ENCODE measurements around the gene MALAT1.
A peak's percentile ranks its signal among the peaks of the same experiment; 100 is the strongest.

The MALAT1 gene

GRCh38 chr11:65473278-65473860 lies 25.5 kb upstream of the MALAT1 start:
- no peaks in the 10 kb centered on the region for H3K9me3 Mint-ChIP-seq (ENCODE audit: low read depth)
- H3K4me1 Mint-ChIP-seq (ENCODE audit: low read depth): peaks cover 40% of the 10 kb centered on the region
- no peak overlapping the region for H3K4me3 Mint-ChIP-seq
- peak overlapping the region; percentile 99 for H3K27ac Mint-ChIP-seq
- peaks cover 3% of the 10 kb centered on the region for H3K36me3 Mint-ChIP-seq
- H3K27me3 Mint-ChIP-seq: no peaks in the 10 kb centered on the region

- peak overlapping the region; percentile 73 for H3K27ac Mint-ChIP-seq
- no peaks in the 10 kb centered on the region for H3K27me3 Mint-ChIP-seq
- H3K36me3 Mint-ChIP-seq: peaks cover 3% of the 10 kb centered on the region
- no peaks in the 10 kb centered on the region for H3K9me3 Mint-ChIP-seq (ENCODE audit: low read depth)
- peak overlapping the region; percentile 42 for H3K4me3 Mint-ChIP-seq
- peaks cover 39% of the 10 kb centered on the region for H3K4me1 Mint-ChIP-seq (ENCODE audit: low read depth)
Observed at GRCh38 chr11:65474864-65475263, 24.0 kb upstream of the MALAT1 start.

DNA sequence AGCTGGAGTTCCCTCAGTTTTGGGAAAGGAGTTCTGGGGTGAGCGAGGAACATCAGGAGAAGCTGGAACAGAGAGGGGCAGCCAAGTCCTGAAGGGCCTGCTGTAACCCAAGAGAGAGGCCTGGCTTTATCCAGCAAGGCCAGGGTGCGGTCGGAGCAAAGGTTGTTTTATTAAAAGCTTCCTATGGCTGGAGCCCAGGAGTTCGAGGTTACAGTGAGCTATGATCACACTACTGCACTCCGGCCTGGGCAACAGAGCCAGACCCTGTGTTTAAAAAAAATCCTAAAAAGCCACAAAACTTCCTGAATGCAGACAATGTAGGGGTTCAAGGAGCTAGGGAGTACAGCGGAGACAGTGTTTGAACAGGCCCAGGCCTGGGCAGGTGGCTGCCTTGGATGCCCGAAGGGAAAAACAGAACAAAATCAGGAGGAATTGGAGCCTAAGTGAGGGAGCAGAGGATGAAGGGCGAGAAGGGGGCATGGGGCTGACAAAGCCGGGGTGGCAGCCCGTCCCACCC lies 22.2 kb upstream of the MALAT1 start:
- Mint-ChIP-seq H3K27me3 (no peaks in the 10 kb centered on the region), H3K4me3 (peak overlapping the region; percentile 93), H3K36me3 (peaks cover 3% of the 10 kb centered on the region), H3K4me1 (ENCODE audit: low read depth) (peaks cover 25% of the 10 kb centered on the region), H3K9me3 (ENCODE audit: low read depth) (no peaks in the 10 kb centered on the region), H3K27ac (peak overlapping the region; percentile 97)

DNA sequence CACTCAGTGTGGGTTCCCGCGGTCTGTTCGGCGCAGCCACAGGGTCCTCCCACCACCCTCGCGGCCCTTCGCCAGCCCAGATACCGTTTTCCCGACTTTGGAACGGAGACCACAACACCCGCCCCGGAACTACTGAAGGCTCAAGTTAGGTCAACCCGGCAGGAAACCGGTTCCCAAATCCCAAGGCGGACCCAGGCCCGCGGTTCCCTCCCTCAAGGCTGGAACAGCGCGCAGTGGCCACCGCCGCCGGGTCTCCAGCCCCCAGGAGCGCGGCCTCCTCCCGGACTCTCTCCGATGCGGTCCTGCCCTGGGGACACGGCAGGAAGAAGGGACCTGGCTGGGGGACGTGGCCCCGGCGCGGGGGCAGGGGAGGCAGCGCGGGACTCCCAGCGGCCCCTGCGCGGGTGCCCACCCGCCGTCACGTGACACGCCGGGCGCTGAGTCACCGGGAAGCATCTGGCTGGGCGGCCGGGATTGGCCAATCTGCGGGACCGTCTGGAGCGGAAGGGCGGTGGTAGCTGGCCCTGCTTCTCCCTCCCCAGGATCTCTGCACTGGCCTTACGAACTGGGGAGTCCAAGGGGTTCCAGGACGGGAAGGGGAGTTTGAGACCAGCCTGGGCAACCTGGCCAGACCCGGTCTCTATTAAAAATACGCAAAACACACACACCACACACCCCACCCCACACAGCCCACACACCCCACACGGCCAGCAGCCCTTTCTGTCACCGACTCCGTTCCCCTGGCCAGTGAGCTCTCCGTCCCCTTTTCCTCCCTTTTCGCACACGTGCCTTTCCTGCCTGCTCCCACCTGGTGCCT lies 21.5 kb upstream of the MALAT1 start:
- Mint-ChIP-seq H3K36me3 (peaks cover 3% of the 10 kb centered on the region), H3K4me1 (ENCODE audit: low read depth) (peaks cover 19% of the 10 kb centered on the region), H3K27ac (peak overlapping the region; percentile 100), H3K4me3 (peak overlapping the region; percentile 93), H3K9me3 (ENCODE audit: low read depth) (no peaks in the 10 kb centered on the region), H3K27me3 (no peaks in the 10 kb centered on the region)

GRCh38 chr11:65478388-65479183 lies 20.3 kb upstream of the MALAT1 start:
- no peaks in the 10 kb centered on the region for H3K9me3 Mint-ChIP-seq (ENCODE audit: low read depth)
- H3K36me3 Mint-ChIP-seq: peaks cover 3% of the 10 kb centered on the region
- H3K4me3 Mint-ChIP-seq: no peak overlapping the region
- no peaks in the 10 kb centered on the region for H3K27me3 Mint-ChIP-seq
- peaks cover 15% of the 10 kb centered on the region for H3K4me1 Mint-ChIP-seq (ENCODE audit: low read depth)
- peak overlapping the region; percentile 46 for H3K27ac Mint-ChIP-seq

GRCh38 chr11:65479184-65480145 lies 19.4 kb upstream of the MALAT1 start:
- Mint-ChIP-seq H3K27me3 (no peaks in the 10 kb centered on the region), H3K9me3 (ENCODE audit: low read depth) (no peaks in the 10 kb centered on the region), H3K4me3 (peak overlapping the region; percentile 30), H3K4me1 (ENCODE audit: low read depth) (peaks cover 15% of the 10 kb centered on the region), H3K36me3 (peaks cover 3% of the 10 kb centered on the region), H3K27ac (peak overlapping the region; percentile 46)

DNA sequence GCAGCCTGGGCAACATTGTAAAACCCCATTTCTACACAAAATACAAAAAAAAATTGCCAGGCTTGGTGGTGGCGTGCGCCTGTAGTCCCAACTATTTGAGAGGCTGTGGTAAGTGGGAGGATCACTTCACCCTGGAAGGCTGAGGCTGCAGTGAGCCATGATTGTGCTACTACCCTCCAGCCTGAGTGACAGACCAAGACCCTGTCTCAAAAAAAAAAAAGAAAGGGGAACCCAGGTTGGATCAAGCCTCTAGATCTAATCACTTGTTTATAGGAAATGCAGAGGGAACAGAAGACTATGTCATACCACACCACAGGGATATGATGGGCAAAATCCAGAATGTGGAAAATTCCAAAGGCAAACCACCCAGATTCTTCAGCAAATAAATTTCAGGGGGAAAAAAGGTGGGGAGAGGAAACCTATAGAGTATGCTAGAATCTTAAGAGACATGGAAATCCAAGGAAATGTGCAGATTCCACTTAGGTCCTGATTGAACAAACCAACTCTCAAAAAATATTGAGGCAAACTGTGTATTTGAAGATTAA lies 16.5 kb upstream of the MALAT1 start:
- Mint-ChIP-seq H3K9me3 (ENCODE audit: low read depth) (no peaks in the 10 kb centered on the region), H3K27me3 (no peaks in the 10 kb centered on the region), H3K4me1 (ENCODE audit: low read depth) (peaks cover 5% of the 10 kb centered on the region), H3K36me3 (no peaks in the 10 kb centered on the region), H3K4me3 (no peak overlapping the region), H3K27ac (no peak overlapping the region)

GRCh38 chr11:65485920-65486219 lies 13.0 kb upstream of the MALAT1 start:
- no peaks in the 10 kb centered on the region for H3K27me3 Mint-ChIP-seq
- H3K9me3 Mint-ChIP-seq (ENCODE audit: low read depth): no peaks in the 10 kb centered on the region

GRCh38 chr11:65486570-65487466 lies 12.0 kb upstream of the MALAT1 start:
- Mint-ChIP-seq H3K36me3 (no peaks in the 10 kb centered on the region), H3K27ac (no peak overlapping the region), H3K27me3 (no peaks in the 10 kb centered on the region), H3K9me3 (ENCODE audit: low read depth) (no peaks in the 10 kb centered on the region), H3K4me3 (no peak overlapping the region), H3K4me1 (ENCODE audit: low read depth) (peaks cover 18% of the 10 kb centered on the region)

More at GRCh38 chr11:65485920-65486219, 13.0 kb upstream of the MALAT1 start:
- H3K4me3 Mint-ChIP-seq: no peak overlapping the region
- H3K27ac Mint-ChIP-seq: no peak overlapping the region
- peaks cover 18% of the 10 kb centered on the region for H3K4me1 Mint-ChIP-seq (ENCODE audit: low read depth)
- H3K36me3 Mint-ChIP-seq: no peaks in the 10 kb centered on the region

DNA sequence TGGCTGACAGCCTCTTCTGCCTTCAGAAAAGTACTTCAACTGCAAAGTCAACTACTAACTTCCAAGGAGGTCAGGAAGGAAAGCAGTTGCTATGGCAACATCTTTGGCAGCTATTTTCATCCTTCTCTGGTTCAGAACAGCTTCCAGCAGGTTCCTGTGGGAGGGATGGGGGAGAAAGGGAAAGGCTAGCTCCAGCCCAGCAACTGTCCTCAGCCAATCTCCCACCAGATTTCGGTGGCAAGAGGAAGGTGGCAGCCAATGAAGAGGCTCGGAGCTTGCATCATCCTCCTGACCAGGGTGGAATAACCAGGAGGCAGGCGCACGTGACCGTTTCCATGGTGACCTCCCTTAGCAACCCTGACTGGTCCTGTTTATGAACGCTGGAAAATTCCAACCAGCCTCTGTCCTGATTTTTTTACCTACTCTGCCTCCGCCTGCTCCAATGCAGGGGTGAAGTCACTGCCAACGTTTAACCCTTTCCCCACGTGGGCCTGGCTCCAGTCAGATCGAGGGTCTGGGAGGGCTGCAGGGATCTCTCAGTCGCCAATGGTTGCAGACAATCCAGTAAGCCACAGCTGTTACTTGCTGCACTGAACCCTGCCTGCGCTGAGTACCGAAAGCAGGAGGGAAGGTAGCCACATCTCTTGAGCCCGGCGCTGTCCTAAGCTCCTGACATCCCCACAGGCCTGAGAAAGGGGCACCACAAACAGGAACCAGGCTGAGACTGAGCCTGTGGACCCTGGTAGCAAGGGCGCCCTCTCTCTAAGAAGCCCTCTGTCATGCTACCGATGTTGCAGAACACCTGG lies 11.2 kb upstream of the MALAT1 start:
- no peaks in the 10 kb centered on the region for H3K9me3 Mint-ChIP-seq (ENCODE audit: low read depth)
- H3K27me3 Mint-ChIP-seq: no peaks in the 10 kb centered on the region
- no peak overlapping the region for H3K27ac Mint-ChIP-seq
- no peak overlapping the region for H3K4me3 Mint-ChIP-seq
- H3K4me1 Mint-ChIP-seq (ENCODE audit: low read depth): peaks cover 23% of the 10 kb centered on the region
- H3K36me3 Mint-ChIP-seq: no peaks in the 10 kb centered on the region

GRCh38 chr11:65488273-65489034 lies 10.4 kb upstream of the MALAT1 start:
- H3K9me3 Mint-ChIP-seq (ENCODE audit: low read depth): no peaks in the 10 kb centered on the region
- H3K4me3 Mint-ChIP-seq: peak overlapping the region; percentile 32
- no peaks in the 10 kb centered on the region for H3K36me3 Mint-ChIP-seq
- H3K27ac Mint-ChIP-seq: no peak overlapping the region
- peaks cover 30% of the 10 kb centered on the region for H3K4me1 Mint-ChIP-seq (ENCODE audit: low read depth)
- no peaks in the 10 kb centered on the region for H3K27me3 Mint-ChIP-seq

- no peaks in the 10 kb centered on the region for H3K9me3 Mint-ChIP-seq (ENCODE audit: low read depth)
- no peaks in the 10 kb centered on the region for H3K27me3 Mint-ChIP-seq
- H3K4me3 Mint-ChIP-seq: no peak overlapping the region
- H3K36me3 Mint-ChIP-seq: no peaks in the 10 kb centered on the region
- no peak overlapping the region for H3K27ac Mint-ChIP-seq
- H3K4me1 Mint-ChIP-seq (ENCODE audit: low read depth): peaks cover 30% of the 10 kb centered on the region
Observed at GRCh38 chr11:65489035-65489705, 9.7 kb upstream of the MALAT1 start.
